Duodenal mucosa (tissue), 2 donors: ENCODE results near the gene BSG.
"Not testable (repeated sequence)": the region's sequence is repeated elsewhere in the genome, so short reads cannot be mapped to it uniquely, and the experiment has no call there.

ENCODE experiments used
- H3K27ac ChIP-seq: one replicate; pipeline ENCODE4 v1.7.0; 2013; ENCODE audit warnings: low read depth, low read length
- H3K27me3 ChIP-seq, 2 donors: one replicate each; pipeline ENCODE4 v1.7.0; 2013; ENCODE audit warnings: low read length in 2 of 2, control low read depth in 1 of 2; ENCODE audit not compliant: insufficient read depth in 2 of 2, control insufficient read depth in 1 of 2
- H3K36me3 ChIP-seq, 2 donors: one replicate each; pipeline ENCODE4 v1.7.0; 2013; ENCODE audit warnings: low read length in 2 of 2, control low read depth in 1 of 2; ENCODE audit not compliant: insufficient read depth in 2 of 2, control insufficient read depth in 1 of 2
- H3K4me1 ChIP-seq, 2 donors: one replicate each; pipeline ENCODE4 v1.7.0; 2013; ENCODE audit warnings: low read length in 2 of 2, control low read depth in 1 of 2; ENCODE audit not compliant: insufficient read depth in 2 of 2, control insufficient read depth in 1 of 2
- H3K4me3 ChIP-seq, 2 donors: one replicate each; pipeline ENCODE4 v1.7.0; 2013; ENCODE audit warnings: low read length in 2 of 2, low read depth in 1 of 2
- H3K9ac ChIP-seq, 2 donors: one replicate each; pipeline ENCODE4 v1.7.0; 2013; ENCODE audit warnings: low read length in 2 of 2, low read depth in 1 of 2
- H3K9me3 ChIP-seq, 2 donors: one replicate each; pipeline ENCODE4 v1.7.0; 2013; ENCODE audit warnings: low read length in 2 of 2, control low read depth in 1 of 2; ENCODE audit not compliant: control insufficient read depth in 1 of 2

The BSG gene

GRCh38 chr19:595326-596262 lies 23.2 kb downstream of the BSG start:
- no peaks in the 10 kb centered on the region for H3K4me1 ChIP-seq
- H3K9me3 ChIP-seq = no peaks in the 10 kb centered on the region
- H3K4me3 ChIP-seq = no peak overlapping the region
- peaks cover 4 to 13% of the 10 kb centered on the region in 2 donors for H3K27me3 ChIP-seq
- H3K9ac ChIP-seq = no peak overlapping the region
- H3K27ac ChIP-seq = no peak overlapping the region
- H3K36me3 ChIP-seq = no peaks in the 10 kb centered on the region

DNA sequence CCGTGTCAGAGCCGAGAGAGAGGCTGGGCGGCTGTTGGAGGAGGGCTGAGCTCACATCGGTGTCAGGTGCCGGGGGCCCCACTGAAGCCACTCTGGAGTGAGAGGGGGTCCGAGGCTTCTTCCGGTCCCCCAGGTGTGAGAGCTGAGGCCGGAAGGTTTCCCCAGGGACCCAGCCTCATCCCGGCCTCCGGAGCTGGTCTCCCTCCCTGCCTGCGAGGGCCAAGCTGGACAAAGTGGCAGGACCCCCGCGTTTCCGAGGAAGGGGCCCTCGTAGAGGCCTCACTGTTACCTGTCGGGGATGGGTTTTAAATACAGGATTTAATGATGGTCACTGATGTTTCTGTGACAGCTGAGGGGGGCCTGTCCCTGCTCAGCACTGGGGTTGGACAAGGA lies 23.9 kb downstream of the BSG start:
- H3K27me3 ChIP-seq = peaks cover under 1 to 10% of the 10 kb centered on the region in 2 donors
- H3K36me3 ChIP-seq = no peaks in the 10 kb centered on the region
- H3K4me3 ChIP-seq = no peak overlapping the region
- H3K9ac ChIP-seq = no peak overlapping the region
- no peak overlapping the region for H3K27ac ChIP-seq
- no peaks in the 10 kb centered on the region for H3K4me1 ChIP-seq
- no peaks in the 10 kb centered on the region for H3K9me3 ChIP-seq

- H3K4me1 ChIP-seq = no peaks in the 10 kb centered on the region
- no peak overlapping the region for H3K27ac ChIP-seq
- no peaks in the 10 kb centered on the region for H3K36me3 ChIP-seq
- no peak overlapping the region for H3K4me3 ChIP-seq
- H3K9ac ChIP-seq = no peak overlapping the region
- H3K27me3 ChIP-seq = peaks cover 0 to 4% of the 10 kb centered on the region in 2 donors
- H3K9me3 ChIP-seq = no peaks in the 10 kb centered on the region
Observed at GRCh38 chr19:597406-598315, 25.3 kb downstream of the BSG start.

- H3K36me3 ChIP-seq = no peaks in the 10 kb centered on the region
- no peaks in the 10 kb centered on the region for H3K9me3 ChIP-seq
- no peak overlapping the region for H3K9ac ChIP-seq
- no peak overlapping the region for H3K27ac ChIP-seq
- H3K4me1 ChIP-seq = no peaks in the 10 kb centered on the region
- H3K4me3 ChIP-seq = no peak overlapping the region
- H3K27me3 ChIP-seq = no peaks in the 10 kb centered on the region
Observed at GRCh38 chr19:601310-601709, 28.9 kb downstream of the BSG start.

GRCh38 chr19:601790-602189 lies 29.4 kb downstream of the BSG start:
- H3K27ac ChIP-seq = no peak overlapping the region
- no peak overlapping the region for H3K9ac ChIP-seq
- H3K4me1 ChIP-seq = no peaks in the 10 kb centered on the region
- no peaks in the 10 kb centered on the region for H3K27me3 ChIP-seq
- no peak overlapping the region for H3K4me3 ChIP-seq
- no peaks in the 10 kb centered on the region for H3K9me3 ChIP-seq
- no peaks in the 10 kb centered on the region for H3K36me3 ChIP-seq

- Histone ChIP-seq H3K4me3 (no peak overlapping the region), H3K27ac (no peak overlapping the region), H3K36me3 (no peaks in the 10 kb centered on the region), H3K9ac (no peak overlapping the region), H3K4me1 (no peaks in the 10 kb centered on the region), H3K9me3 (no peaks in the 10 kb centered on the region), H3K27me3 (no peaks in the 10 kb centered on the region)
Observed at GRCh38 chr19:602391-603301, 30.2 kb downstream of the BSG start.

- not testable (repeated sequence) for H3K9me3 ChIP-seq, H3K4me1 ChIP-seq, H3K4me3 ChIP-seq, H3K36me3 ChIP-seq, H3K27ac ChIP-seq, H3K27me3 ChIP-seq, H3K9ac ChIP-seq
Observed at GRCh38 chr19:603302-603639, 30.9 kb downstream of the BSG start.

DNA sequence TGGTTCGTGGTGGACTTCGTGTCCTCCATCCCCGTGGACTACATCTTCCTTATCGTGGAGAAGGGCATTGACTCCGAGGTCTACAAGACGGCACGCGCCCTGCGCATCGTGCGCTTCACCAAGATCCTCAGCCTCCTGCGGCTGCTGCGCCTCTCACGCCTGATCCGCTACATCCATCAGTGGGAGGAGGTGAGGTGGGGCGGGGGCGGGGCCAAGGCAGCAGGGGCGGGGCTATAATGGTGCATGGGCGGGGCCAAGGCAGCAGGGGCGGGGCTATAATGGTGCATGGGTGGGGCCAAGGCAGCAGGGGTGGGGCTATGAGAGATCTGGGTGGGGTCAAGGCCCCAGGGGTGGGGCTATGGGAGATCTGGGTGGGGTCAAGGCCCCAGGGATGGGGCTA lies 31.4 kb downstream of the BSG start:
- not testable (repeated sequence) for H3K9ac ChIP-seq, H3K27me3 ChIP-seq, H3K36me3 ChIP-seq, H3K4me3 ChIP-seq, H3K27ac ChIP-seq, H3K9me3 ChIP-seq, H3K4me1 ChIP-seq

GRCh38 chr19:604355-604754 lies 32.0 kb downstream of the BSG start:
- Histone ChIP-seq H3K4me3 (no peak overlapping the region), H3K27ac (no peak overlapping the region), H3K36me3 (no peaks in the 10 kb centered on the region)

More at GRCh38 chr19:604355-604754, 32.0 kb downstream of the BSG start:
- Histone ChIP-seq H3K9ac (no peak overlapping the region), H3K9me3 (no peaks in the 10 kb centered on the region), H3K27me3 (no peaks in the 10 kb centered on the region), H3K4me1 (no peaks in the 10 kb centered on the region)
